Measurements from ENCODE around the gene AGPAT2. TPM values are rescaled to one million over a fixed set of nuclear protein-coding genes. Genes with fewer than 3 reads are reported as not detected.
A peak's percentile ranks its signal among the peaks of the same experiment; 100 is the strongest.

The AGPAT2 gene
- total RNA-seq, 2 experiments from 2014 or later: 16.9 to 20.5 TPM

DNA sequence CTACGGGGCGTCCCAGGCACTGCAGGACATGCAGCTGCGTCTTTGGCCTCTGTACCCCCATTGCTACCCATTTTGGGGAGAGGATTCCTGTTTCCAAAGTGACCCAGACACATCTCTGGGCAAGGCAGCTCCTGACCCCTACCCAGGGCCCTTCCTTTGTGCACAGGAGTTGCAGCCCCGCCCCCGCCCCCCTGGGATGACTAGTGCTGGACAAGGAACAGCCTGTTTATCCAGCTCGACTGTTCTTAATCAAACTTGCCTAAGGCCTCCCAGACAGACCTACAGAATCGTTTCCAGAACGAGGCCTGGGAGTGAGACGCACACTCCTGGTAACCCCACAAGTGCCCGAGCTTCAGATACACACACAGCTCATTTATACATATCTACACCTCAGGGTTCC is 38.4 kb upstream of the AGPAT2 start:
- no peaks in the 10 kb centered on the region for H3K9me3 Mint-ChIP-seq (ENCODE audit: low read depth)
- ATAC-seq (no peak), DNase-seq (no peak)
- peaks cover 34% of the 10 kb centered on the region for H3K36me3 Mint-ChIP-seq
- H3K27ac Mint-ChIP-seq: peak overlapping the region; percentile 87
- H3K27me3 Mint-ChIP-seq: peaks cover 4% of the 10 kb centered on the region
- peak overlapping the region; percentile 92 for H3K4me3 Mint-ChIP-seq
- CTCF ChIA-PET: interaction anchor here (0.8 to 1.1 kb wide), 2 partner anchors 12 to 54 kb away, joined by 3 to 4 read pairs; no protein-coding TSS in a partner anchor
- H3K4me1 Mint-ChIP-seq: peaks cover 35% of the 10 kb centered on the region

DNA sequence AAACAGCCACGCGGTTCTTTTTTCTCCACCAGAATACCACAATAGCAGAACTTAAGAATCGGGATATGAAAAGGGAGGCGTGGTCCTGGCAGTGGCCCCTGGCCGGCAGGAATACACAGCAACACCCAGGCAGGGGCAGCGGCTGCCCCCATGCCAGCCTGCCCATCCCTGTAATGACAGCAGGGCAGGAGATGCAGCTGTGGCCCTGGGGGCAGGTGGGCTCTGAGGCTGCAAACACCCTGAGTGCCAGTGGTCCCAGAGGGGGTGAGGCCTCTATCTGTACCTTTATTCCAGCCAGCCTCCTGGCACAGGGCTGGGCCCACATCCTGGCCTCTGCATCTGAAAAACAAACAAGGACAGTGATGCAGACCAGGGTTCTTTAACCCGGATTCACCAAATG is 37.5 kb upstream of the AGPAT2 start:
- Mint-ChIP-seq H3K9me3 (ENCODE audit: low read depth) (no peaks in the 10 kb centered on the region), H3K27me3 (peaks cover 4% of the 10 kb centered on the region), H3K4me1 (peaks cover 35% of the 10 kb centered on the region), H3K4me3 (no peak overlapping the region), H3K36me3 (peaks cover 34% of the 10 kb centered on the region), H3K27ac (no peak overlapping the region)
- CTCF ChIA-PET: no interaction called here
- no peak for ATAC-seq
- no peak for DNase-seq

DNA sequence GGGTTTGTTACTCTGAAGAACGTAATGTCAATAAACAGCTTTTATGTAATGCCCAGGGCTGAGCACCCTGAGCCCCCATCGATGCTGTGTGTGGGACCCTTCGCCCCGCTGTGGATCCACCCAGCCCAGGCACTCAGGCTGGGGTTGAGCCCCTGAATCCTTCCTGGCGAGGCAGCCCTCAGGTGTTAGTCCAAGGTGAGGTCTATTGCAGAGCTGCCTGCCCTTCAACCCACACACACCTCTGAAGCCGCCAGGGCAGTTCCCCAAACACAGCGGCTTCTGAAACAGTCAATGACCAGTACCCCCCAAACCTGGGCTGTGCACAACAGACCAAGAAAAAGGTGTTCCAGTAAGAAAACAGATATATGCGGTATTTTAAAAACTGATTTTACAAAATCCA is 36.7 kb upstream of the AGPAT2 start:
- CTCF ChIA-PET: no interaction called here
- H3K27ac Mint-ChIP-seq: no peak overlapping the region
- no peak for DNase-seq
- peaks cover 34% of the 10 kb centered on the region for H3K36me3 Mint-ChIP-seq
- no peaks in the 10 kb centered on the region for H3K9me3 Mint-ChIP-seq (ENCODE audit: low read depth)
- no peak overlapping the region for H3K4me3 Mint-ChIP-seq
- peaks cover 30% of the 10 kb centered on the region for H3K4me1 Mint-ChIP-seq
- no peak for ATAC-seq
- H3K27me3 Mint-ChIP-seq: no peaks in the 10 kb centered on the region

DNA sequence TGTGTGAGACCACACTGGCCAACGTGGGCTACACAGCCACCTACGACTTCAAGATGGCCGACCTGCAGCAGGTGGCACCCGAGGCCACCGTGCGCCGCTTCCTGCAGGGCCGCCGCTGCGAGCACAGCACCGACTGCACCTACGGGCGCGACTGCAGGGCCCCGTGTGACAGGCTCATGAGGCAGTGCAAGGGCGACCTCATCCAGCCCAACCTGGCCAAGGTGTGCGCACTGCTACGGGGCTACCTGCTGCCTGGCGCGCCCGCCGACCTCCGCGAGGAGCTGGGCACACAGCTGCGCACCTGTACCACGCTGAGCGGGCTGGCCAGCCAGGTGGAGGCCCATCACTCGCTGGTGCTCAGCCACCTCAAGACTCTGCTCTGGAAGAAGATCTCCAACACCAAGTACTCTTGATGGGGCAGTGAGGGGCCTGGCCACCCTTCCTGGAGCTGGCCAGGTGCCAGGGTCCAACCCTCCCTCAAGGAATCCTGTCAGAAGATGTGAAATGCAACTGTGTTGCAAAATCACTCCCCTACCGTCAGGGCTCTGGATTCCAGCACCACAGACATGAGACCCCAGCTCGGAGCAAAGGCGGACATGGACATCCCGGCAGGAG is 36.2 kb upstream of the AGPAT2 start:
- Mint-ChIP-seq H3K27me3 (no peaks in the 10 kb centered on the region), H3K36me3 (peaks cover 34% of the 10 kb centered on the region), H3K9me3 (ENCODE audit: low read depth) (no peaks in the 10 kb centered on the region), H3K4me1 (peaks cover 30% of the 10 kb centered on the region), H3K27ac (no peak overlapping the region), H3K4me3 (no peak overlapping the region)
- CTCF ChIA-PET: no interaction called here
- ATAC-seq (no peak), DNase-seq (no peak)

DNA sequence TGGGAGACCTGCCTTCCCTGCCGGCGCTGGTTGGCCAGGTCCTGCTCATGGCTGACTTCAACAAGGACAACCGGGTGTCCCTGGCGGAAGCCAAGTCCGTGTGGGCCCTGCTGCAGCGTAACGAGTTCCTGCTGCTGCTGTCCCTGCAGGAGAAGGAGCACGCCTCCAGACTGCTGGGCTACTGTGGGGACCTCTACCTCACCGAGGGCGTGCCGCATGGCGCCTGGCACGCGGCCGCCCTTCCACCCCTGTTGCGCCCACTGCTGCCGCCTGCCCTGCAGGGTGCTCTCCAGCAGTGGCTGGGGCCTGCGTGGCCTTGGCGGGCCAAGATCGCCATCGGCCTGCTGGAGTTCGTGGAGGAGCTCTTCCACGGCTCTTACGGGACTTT is 35.7 kb upstream of the AGPAT2 start:
- Mint-ChIP-seq H3K36me3 (peaks cover 34% of the 10 kb centered on the region), H3K27me3 (no peaks in the 10 kb centered on the region), H3K9me3 (ENCODE audit: low read depth) (no peaks in the 10 kb centered on the region), H3K27ac (no peak overlapping the region), H3K4me1 (peaks cover 30% of the 10 kb centered on the region), H3K4me3 (no peak overlapping the region)
- CTCF ChIA-PET: no interaction called here
- no peak for ATAC-seq
- no peak for DNase-seq

DNA sequence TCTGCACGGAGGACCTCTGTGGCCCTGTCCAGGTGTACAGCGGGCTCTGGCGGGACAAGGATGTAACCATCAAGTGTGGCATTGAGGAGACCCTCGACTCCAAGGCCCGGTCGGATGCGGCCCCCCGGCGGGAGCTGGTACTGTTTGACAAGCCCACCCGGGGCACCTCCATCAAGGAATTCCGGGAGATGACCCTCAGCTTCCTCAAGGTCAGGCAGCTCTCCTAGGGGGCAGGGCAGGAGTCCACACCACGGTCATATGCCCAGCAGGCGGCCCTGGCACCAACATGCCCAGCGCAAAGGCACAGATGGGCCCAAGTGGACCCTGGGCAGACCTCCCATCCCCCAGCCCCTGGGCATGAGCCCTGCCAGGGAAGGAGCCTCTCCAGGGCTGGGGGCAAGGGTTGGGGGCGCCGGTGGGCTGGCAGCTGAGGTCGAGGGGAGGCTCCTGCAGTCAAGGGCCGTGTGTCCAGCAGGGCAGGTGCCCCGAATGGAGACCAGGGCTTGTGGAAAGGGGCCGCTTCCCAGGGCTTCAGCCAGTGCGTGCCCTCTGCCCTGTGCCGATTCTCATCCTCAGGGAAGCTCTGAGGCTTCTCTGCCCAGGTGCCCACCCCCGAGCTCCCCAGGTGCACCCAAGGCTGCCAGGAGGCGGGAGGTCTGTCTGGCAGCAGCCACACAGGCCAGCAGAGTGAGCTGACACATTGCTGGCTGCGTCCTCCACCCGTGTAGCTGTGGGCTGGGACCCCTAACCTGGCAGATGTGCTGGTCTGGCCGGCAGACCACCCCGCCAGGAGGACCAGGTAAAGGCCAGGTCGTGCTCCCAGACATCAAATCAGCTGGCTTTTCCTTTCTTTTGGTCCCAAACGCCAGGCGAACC is 35.1 kb upstream of the AGPAT2 start:
- peaks cover 30% of the 10 kb centered on the region for H3K36me3 Mint-ChIP-seq
- H3K27ac Mint-ChIP-seq: no peak overlapping the region
- H3K4me3 Mint-ChIP-seq: no peak overlapping the region
- no peak for DNase-seq
- H3K27me3 Mint-ChIP-seq: no peaks in the 10 kb centered on the region
- no peaks in the 10 kb centered on the region for H3K9me3 Mint-ChIP-seq (ENCODE audit: low read depth)
- no peak for ATAC-seq
- peaks cover 27% of the 10 kb centered on the region for H3K4me1 Mint-ChIP-seq
- CTCF ChIA-PET: no interaction called here

DNA sequence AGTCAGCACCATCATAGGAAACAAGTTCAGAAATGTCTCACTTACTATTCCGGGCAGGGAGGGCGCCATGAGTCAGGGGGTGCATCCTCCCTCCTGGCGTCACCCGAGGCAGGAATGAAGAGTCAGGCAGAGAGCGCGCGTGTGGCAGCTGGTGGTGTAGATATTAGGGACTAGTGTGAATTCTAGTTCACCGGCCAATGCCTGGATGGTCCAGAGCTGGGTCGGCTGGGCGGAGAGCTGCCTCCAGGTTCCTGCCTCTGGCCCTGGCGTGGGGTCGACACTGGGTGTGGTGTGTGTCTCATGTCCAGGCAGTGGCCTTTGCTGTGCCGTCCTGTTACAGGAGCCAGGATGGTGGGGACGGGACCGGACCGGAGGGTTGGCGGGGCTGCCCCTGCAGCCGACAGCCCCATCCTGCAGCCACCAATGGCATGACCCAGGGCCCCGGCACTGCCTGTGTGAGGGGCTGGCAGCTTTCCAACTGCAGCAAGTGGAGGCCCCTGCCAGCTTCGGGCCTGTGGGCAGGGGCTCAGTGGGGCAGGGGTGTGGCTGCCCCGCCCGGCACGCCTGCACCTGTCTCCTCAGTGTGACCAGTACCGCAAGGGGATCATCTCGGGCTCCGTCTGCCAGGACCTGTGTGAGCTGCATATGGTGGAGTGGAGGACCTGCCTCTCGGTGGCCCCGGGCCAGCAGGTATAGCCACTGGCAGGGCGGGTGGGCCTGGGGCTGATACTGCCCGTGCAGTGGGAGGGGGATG is 34.3 kb upstream of the AGPAT2 start:
- Mint-ChIP-seq H3K4me1 (peaks cover 22% of the 10 kb centered on the region), H3K9me3 (ENCODE audit: low read depth) (no peaks in the 10 kb centered on the region), H3K27ac (no peak overlapping the region), H3K27me3 (peaks cover 3% of the 10 kb centered on the region), H3K4me3 (no peak overlapping the region), H3K36me3 (peaks cover 25% of the 10 kb centered on the region)
- DNase-seq: no peak
- CTCF ChIA-PET: interaction anchor here (0.9 kb wide), 1 partner anchor 50 kb away, joined by 3 read pairs; no protein-coding TSS in a partner anchor
- ATAC-seq: no peak

DNA sequence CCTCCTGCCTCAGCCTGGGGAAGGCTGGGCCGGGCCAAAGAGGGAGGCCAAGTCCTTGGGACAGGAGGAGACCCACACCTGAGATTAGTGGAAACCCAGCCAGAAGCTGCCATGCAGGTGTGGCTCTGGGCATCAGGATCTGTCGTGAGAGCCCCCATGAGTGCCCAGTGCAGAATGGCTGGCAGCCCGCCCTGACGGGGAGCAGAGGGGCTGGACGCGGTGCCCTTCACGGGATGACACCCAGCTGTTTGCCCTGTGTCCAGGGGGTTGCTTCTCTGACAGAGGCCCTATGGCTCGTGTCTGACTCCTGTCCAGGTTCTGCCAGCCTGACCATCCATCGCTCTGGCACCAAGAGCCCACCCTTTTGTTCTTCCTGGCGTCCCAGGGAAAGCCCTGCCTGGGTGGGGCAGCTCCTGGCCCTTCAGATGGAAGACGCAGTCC is 33.7 kb upstream of the AGPAT2 start:
- DNase-seq (no peak), ATAC-seq (no peak)
- H3K4me1 Mint-ChIP-seq: peaks cover 16% of the 10 kb centered on the region
- CTCF ChIA-PET: interaction anchor here (0.9 kb wide), 1 partner anchor 49 kb away, joined by 3 read pairs; no protein-coding TSS in a partner anchor
- peaks cover 3% of the 10 kb centered on the region for H3K27me3 Mint-ChIP-seq
- no peak overlapping the region for H3K27ac Mint-ChIP-seq
- H3K36me3 Mint-ChIP-seq: peaks cover 19% of the 10 kb centered on the region
- H3K4me3 Mint-ChIP-seq: no peak overlapping the region
- no peaks in the 10 kb centered on the region for H3K9me3 Mint-ChIP-seq (ENCODE audit: low read depth)

DNA sequence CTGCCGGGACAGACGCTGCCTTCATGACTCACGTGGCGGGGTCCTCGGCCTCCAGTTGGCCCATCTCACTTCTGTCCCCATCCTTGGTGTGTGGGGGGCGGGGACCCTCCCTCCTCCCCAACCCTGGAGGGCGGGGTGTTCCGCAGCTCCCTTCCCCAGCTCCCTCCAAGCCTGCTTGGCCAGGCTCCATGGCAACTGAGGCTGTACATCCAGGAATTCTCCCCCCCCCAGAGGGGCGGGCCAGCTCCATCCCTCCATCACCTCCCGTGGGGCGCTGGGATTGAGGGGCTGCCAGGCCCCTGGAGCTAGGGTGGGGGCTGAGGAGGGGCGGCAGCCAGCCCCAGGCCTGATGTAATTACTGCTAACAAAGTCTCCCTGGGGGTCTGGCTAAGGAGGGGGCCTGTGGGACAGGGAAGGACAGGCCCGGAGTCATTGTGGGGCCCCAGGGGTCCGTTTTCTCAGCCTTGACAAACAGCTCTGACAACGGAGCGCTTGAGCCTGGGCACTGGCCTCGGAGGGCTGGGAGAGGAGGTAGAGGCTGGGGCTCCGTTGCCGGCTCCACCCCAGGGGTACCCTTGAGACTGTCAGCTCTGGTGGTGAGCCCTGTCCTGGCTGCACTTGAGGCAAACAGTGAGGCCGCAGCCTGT is 33.1 kb upstream of the AGPAT2 start:
- H3K27ac Mint-ChIP-seq: no peak overlapping the region
- peaks cover 11% of the 10 kb centered on the region for H3K4me1 Mint-ChIP-seq
- no peak for DNase-seq
- H3K4me3 Mint-ChIP-seq: no peak overlapping the region
- CTCF ChIA-PET: interaction anchor here (0.9 to 1.4 kb wide), 2 partner anchors 10 to 49 kb away, joined by 3 read pairs; no protein-coding TSS in a partner anchor
- H3K9me3 Mint-ChIP-seq (ENCODE audit: low read depth): no peaks in the 10 kb centered on the region
- H3K36me3 Mint-ChIP-seq: peaks cover 13% of the 10 kb centered on the region
- no peak for ATAC-seq
- peaks cover 6% of the 10 kb centered on the region for H3K27me3 Mint-ChIP-seq

DNA sequence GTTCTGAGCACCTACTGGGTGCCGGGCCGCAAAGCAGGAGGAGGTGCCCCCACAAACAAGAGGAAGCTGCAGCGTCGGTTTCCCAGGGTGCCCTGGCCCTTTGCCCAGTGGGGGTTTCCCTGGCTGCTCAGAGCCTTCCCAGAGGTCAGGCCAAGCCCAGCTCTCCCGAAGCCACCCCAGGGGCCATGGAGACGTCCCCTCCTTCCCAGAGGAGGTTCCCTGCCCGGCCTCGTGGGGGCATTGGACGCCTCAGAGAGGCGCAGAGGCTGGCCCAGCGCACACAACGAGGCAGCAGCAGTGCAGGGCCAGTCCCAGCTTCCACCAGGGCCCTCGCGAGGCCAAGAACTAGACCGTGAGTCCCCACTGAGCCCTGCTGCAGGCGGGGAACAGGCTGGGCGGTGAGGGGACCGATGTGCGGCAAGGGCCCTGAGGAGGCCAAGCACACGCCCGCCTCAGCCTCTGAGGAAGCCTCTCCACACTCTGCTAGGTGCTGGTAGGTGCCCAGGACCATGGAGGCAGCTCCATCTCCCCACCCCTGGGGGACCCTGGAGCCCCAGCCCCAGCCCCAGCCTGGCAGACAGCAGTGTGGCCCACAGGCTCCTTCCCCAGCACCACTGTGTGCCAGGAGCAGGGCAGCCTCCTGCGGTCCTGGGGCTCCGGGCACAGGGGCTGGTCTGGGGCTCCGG is 32.1 kb upstream of the AGPAT2 start:
- Mint-ChIP-seq H3K27me3 (peaks cover 7% of the 10 kb centered on the region), H3K4me3 (no peak overlapping the region), H3K9me3 (ENCODE audit: low read depth) (no peaks in the 10 kb centered on the region), H3K4me1 (peaks cover 9% of the 10 kb centered on the region), H3K36me3 (peaks cover 8% of the 10 kb centered on the region), H3K27ac (no peak overlapping the region)
- CTCF ChIA-PET: interaction anchor here (1.4 to 1.7 kb wide), 2 partner anchors 8 to 11 kb away, joined by 3 to 7 read pairs; no protein-coding TSS in a partner anchor
- DNase-seq (no peak), ATAC-seq (peak; percentile 4)

DNA sequence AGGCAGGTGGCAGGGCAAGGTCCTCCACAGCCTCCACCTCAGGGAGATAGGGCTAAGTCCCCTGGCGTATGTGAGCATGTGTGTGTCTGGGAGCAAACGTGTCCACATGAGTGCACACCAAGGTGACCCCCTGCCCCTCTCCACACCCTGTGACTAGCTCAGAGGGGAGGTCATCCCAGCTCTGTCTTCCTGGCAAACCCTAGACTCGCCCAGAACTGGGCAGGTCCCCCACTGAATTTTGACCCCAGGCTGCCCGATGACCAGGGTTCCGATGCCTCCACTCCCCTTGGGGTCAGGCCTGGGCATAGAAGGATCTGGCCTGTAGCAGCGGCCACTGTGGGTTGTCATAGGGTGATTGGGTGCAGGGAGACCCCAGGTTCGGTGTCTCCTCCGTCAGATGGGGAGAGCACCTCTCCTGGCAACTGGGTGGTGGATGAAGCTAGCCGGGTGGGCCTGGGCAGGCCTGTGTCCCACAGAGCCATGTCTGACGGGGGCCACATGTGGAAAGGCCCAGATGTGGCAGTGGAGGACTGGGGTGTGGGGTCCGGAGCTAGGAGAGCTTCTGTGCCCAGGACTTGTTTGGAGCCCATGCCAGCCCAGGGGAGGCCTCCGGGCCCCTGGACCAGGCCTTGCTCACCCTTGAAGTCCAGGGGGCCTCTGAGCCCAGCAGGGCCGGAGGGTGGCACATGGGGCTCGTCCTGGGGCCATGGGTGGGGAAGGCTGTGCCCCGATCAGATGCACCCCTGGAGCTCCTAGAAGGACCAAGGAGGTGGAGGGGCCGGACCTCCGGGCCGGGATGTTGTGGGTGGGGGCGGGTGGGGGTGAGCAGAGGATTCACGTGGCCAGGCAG is 31.3 kb upstream of the AGPAT2 start:
- Mint-ChIP-seq H3K36me3 (peaks cover 1% of the 10 kb centered on the region), H3K27ac (no peak overlapping the region), H3K4me1 (peaks cover 1% of the 10 kb centered on the region), H3K9me3 (ENCODE audit: low read depth) (no peaks in the 10 kb centered on the region), H3K4me3 (no peak overlapping the region), H3K27me3 (peaks cover 14% of the 10 kb centered on the region)
- no peak for ATAC-seq
- DNase-seq: no peak
- CTCF ChIA-PET: interaction anchor here (1.7 kb wide), 1 partner anchor 9 kb away, joined by 7 read pairs; no protein-coding TSS in a partner anchor

DNA sequence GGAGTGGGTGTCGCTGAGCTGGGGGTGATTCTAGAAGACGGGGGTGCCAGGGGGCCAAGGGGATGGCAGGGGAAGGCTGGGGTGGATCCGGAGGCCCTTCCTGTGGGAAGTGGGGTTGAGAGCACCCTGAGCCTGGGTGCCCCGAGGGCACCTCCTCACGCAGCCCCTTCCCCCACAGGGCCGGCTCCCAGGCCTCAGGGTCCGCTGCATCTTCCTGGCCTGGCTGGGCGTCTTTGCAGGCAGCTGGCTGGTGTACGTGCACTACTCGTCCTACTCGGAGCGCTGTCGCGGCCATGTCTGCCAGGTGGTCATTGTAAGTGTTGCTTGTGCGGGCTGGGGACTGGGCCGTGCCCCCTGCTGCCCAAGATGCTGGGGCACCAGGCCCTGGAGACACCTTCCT is 30.1 kb upstream of the AGPAT2 start:
- no peaks in the 10 kb centered on the region for H3K9me3 Mint-ChIP-seq (ENCODE audit: low read depth)
- no peaks in the 10 kb centered on the region for H3K4me1 Mint-ChIP-seq
- ATAC-seq (no peak), DNase-seq (no peak)
- no peaks in the 10 kb centered on the region for H3K36me3 Mint-ChIP-seq
- H3K4me3 Mint-ChIP-seq: no peak overlapping the region
- CTCF ChIA-PET: no interaction called here
- no peak overlapping the region for H3K27ac Mint-ChIP-seq
- peaks cover 21% of the 10 kb centered on the region for H3K27me3 Mint-ChIP-seq
